Measurements from ENCODE around the gene DCAF8L2.

DNA sequence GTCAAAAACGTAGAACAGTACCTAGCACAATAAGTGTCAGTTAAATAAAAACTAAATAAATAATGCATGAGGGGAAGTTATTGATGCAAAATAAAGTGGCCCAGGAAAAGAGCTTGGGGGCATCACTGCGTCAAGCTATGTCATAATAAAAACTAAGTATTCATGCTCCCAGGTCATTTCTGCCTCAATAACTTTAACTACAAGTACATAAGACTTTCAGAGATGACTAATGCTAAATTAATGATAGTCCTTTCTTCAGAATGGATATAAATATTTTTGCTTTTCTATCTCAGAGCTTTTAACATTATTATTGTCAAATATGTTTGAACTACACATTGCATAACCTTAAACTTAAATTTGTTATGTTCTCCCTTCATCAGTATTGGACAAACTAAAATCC lies 125.5 kb downstream of the DCAF8L2 start:
- TF ChIP-seq, protein P1, sequence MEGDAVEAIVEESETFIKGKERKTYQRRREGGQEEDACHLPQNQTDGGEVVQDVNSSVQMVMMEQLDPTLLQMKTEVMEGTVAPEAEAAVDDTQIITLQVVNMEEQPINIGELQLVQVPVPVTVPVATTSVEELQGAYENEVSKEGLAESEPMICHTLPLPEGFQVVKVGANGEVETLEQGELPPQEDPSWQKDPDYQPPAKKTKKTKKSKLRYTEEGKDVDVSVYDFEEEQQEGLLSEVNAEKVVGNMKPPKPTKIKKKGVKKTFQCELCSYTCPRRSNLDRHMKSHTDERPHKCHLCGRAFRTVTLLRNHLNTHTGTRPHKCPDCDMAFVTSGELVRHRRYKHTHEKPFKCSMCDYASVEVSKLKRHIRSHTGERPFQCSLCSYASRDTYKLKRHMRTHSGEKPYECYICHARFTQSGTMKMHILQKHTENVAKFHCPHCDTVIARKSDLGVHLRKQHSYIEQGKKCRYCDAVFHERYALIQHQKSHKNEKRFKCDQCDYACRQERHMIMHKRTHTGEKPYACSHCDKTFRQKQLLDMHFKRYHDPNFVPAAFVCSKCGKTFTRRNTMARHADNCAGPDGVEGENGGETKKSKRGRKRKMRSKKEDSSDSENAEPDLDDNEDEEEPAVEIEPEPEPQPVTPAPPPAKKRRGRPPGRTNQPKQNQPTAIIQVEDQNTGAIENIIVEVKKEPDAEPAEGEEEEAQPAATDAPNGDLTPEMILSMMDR (IDR thresholded peaks at IDR 0.05), result no peak
- TF ChIP-seq NPAS2 (CRISPR knock-in tag; IDR thresholded peaks at IDR 0.05; ENCODE audit: borderline replicate concordance), result no peak
- no peak for TF ChIP-seq RAD21 (conservative IDR thresholded peaks at IDR 0.05 in 1 of 2, IDR thresholded peaks at IDR 0.05 in 1 of 2)
- no peak for TF ChIP-seq BHLHE40 (IDR thresholded peaks at IDR 0.05; ENCODE audit: low read depth, low read length)
- no peak for TF ChIP-seq POLR2AphosphoS2 (conservative IDR thresholded peaks at IDR 0.05; ENCODE audit: low read length)
- no peak for TF ChIP-seq POLR2A (IDR thresholded peaks at IDR 0.05; ENCODE audit: low read length)
- TF ChIP-seq ZFP36 (IDR thresholded peaks at IDR 0.05; ENCODE audit: borderline replicate concordance, partially characterized antibody), result no peak
- TF ChIP-seq CHD2 (IDR thresholded peaks at IDR 0.05; ENCODE audit: low read length, partially characterized antibody), result no peak

Data from A549 (cell line).